HPDE6-E6E7 (cell line): ENCODE measurements around the gene C19orf81.

Source experiments
- DNase-seq: peaks from one replicate; pipeline ENCODE4 v3.0.0; 2011; ENCODE audit warnings: missing footprints; ENCODE audit errors: extremely low spot score

Gene C19orf81

DNA sequence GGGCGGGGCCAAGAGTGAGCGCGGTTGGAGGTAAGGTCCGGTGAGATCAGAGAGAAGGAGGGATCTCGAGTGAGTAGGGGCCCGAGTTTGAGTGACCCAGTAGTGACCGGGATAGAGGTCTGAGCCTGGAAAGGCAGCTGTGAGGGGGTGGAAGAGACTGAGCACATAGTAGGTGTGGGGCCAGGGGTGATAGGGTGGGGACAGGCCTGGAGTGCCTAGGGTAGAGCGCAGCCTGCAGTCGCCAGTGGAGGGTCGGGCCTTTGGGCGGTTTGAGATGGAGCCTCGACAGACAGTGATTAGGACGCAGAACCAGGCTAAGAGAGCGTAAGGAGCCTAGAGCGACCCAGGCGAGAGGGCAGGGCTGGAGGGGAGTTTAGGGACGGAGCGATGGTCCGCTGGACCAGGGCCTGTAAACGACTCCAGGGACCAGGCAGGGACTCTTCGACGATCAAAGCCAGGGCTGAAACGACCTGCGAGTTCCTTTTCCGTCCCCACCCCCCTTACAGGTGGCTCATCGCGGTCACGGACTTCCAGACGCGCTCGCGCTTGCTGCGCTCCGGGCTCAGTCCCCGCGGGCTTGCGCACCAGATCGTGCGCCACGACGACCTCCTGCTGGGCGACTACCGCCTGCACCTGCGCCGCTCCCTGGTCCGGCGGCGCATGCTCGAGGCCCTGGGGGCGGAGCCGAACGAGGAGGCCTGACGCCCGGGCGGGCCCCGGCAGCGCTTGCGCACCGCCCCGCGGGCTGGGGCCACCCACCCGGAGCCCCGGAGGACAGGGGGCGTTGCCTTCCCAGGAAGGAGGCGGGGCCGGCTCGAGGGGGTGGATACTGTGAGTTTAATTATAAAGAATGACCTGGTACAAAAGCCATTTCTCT lies 9.4 kb downstream of the C19orf81 start:
- no peak for DNase-seq

DNA sequence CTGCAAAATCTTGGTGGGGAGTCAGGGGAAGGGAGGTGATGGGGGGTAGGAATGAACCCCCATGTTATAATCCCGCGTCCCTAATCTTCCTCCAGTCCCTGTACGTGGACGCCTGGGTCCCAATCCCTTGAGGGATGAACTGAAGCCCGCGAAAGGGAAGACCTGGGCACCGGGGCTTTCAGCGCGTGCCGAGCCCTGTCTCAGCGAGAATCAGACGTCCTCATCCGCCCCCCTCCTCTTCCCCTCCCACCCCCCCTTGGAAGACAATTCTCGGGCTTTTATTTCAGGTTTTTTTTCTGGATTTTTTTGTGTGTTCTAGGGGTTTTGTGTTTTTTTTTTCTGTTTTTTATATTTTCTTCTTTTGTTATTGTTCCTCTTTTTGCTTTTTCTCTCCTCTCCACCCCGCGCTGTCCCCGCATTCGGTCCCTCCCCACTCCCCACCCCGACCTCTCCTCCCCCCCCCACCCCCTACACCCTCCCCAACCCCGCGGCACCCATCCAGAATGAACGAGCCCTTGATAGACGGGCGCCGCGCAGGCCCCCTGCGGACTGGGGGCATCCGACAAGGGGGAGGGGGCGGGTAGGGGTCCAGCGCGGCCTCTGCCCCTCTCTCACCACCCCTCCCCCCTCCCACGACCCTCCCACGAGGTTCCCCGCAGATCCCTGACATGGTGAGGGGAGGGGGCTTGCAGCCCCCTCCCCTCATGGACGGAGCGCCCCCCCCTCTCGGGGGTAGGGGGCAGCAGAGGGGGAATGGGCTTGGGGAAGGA lies 10.3 kb downstream of the C19orf81 start:
- no peak for DNase-seq

DNA sequence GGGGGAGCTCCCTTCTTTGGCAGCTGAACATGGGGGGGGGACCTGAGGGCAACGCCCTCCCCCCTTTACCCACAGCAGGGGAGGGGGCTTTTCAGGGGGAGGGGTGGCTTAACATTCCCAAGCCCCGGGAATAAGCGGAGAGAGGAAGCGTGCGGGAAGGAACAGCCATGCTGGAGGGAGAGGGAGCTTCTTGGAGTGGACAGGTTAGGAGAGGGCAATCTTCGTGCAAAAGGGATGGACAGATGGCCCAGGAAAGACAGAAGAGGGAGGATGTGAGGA lies 10.8 kb downstream of the C19orf81 start:
- DNase-seq: no peak

DNA sequence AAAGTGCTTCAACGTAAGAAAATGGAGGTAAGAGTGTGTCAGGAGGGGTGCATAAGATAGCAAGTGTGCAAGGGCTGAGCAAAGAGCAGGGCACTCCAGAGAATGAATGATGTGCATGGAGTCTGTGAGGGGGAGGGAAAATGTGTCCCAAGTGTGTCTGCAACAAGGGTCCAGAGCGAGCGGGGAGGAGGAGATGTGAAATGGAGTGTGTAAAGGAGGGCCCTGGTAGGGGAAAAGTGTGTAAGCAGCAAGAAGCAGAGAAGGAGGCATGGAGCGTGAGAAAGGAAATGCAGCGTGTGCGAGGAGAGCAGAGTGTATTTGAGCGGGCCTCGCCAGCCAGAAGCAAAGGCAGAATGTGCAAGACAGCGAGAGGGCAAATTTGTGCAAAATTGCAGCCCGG lies 11.8 kb downstream of the C19orf81 start:
- DNase-seq: no peak

DNA sequence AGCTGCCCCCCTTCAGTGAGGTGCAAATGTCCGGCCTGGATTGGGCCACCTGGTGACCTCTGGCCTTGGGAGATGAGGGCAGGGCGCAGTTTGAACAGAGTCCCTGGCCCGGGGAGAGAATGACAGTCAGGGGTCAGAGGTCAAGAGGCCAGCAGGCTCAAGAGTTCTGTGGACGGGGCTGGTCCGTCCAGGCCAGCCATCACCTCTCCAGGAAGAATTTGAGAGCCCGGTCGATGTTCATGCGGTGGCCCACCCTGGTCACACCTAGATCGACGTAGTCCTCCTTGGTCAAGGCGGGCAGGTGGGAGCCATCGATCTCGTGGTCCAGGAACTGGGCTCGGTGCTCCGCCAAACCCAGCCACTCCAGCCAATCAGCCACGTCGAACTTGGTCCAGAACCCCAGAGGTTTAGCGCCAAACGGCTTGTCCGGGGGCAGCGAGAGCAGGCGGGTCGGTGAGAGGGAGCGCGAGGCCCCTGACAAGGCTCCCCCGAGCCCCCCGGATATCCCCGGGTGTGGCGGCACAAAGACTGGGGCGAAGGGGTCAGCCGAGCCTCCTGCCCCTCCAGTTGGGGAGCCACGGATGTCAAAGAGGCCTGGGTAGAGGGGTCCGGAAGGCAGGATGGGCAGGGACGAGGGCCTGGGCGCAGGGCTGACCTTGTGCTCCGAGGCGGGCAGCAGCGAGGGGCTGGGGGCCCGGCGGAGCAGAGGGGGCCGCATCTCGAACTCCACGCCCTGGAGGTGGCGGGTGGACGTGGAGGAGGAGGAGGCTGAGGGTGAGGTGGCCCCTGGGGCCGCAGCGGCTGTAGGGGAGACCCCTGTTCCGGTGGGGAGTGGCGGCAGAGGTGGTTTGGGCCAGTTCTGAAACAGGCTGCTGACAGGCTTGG lies 12.8 kb downstream of the C19orf81 start:
- DNase-seq: no peak

DNA sequence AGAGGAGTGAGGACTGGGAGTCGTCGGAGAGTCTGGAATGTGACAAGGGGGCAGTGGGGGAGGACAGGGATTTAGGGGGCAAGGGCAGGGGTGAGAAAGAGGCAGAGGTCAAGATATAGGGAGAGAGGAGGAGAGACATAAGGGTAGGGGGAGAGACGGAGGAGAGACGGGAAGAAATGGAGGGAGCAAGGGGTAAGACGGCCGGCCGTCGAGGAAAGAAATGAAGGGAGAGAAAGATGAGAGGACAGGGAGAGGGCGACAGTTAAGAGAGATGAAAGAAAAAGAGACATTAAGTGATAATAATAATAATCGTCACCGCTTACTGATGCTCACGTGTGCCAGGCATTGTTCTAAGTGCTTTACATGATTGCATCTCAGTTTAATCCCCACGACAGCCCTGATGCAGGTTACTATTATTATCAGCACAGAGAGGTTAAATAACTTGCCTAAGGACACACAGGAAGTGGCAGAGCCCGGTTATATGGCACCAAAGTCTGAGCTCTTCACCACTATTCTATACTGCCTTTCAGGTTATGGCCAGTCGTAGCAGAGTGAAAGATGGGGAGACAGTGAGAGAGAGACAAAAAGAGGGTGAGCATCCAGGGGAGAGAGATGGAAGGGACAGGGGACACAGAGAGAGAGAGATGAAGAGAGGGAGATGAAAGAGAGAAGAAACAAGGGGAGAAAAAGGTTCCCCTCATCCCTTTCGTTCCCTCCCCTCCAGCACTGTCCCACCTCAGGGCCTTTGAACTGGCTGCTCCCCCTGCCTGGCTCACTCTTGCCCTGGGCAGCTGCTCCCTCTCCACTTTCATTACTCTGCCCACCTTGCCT lies 13.6 kb downstream of the C19orf81 start:
- no peak for DNase-seq

DNA sequence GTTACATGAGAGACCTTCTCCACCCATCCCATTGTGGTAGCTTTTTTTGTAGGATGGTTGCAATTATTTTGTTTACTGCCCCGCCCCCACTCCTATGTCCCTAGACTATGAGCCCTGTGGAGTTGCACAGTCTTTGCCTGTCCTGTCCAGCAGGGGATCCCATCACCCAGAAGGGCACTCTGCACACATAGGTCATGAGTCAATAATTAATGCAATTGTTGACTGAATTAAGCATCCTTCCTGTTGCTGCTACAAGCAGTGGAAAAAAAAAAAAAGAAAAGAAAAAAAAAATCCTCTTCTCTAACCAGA lies 14.2 kb downstream of the C19orf81 start:
- DNase-seq: no peak

DNA sequence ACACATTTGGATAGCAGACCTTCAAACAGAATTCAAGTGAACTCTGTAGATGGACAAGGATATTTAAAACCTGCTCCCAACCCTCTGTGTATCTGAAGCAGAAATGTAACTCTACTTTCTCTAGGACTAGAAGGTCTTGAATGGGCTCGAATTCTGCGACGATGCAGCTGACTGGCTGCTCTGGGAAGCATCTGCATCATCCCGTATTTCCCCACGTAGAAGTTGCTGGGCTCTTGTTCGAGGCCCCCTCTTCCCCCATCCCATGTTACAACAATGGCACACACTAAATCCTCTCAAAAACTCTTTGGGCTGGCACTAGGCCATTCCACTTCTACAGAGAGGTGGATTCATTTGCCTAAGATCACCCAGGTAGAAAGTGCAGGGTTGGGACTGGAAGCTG lies 15.0 kb downstream of the C19orf81 start:
- no peak for DNase-seq

DNA sequence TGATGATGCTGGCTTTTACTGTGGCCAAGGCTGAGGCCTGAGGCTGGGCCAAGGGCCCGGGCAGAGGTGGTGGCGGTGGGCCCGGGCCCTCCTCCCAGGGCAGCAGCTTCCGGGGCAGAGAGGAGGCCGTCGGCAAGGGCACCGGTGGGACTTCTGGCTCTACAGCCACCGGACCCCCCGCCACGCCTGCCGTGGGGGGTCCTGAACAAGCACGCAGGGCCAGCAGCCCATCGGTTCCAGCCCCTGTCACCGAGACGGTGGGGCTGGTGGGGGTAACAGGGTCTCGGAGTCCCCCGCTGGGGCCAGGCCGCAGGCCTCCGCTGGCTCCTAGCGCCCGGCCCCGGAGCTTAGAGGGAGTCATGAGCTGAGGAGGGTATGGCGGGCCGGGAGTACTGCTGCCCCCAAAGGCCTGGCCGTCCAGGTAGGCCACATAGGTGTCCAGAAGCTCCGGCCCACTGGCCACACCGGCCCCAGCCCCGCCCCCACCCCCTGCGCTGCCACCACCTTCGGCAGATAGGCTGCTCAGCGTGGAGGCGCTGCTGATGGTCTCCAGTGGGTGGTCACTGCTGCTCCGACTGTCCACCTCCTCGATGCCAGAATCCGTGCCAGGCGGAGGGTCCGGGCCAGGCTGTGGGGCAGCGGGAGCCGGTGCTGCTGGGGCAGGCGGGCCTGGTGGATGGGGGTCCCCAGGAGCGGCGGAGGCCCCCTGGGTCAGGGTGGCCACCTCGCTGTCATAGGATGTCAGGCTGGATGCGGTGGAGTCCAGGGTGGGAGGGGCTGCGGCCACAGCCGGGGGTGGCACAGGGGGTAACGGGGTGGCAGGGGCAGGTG lies 17.3 kb downstream of the C19orf81 start:
- no peak for DNase-seq

DNA sequence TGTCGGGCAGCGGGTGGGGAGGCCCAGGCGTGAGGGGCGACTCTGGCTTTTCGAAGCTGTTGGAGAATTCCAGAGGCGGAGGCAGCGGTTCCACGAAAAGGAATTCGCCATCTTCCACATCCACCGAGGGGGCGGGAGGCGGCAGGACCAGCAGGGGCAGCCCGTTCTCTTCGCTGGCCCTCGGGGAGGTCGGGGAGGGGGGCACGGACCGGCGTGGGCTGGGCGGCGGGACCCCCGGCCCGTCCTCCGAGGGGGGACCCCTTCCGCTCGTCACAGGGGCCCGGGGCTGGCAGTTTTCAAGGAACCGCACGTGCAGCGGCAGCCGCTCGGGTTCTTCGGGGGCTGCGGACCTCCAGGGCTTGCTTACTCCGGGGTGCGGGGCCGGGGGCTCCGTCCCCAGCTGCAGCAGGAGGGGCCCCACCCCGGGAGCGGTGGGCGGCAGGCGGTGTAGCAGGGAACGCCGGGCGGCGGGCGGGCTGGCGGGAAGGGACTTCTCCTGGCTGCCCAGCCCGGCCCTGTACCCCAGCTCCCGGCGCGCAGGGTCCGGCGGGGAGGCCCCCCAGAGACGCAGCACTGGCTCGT lies 18.0 kb downstream of the C19orf81 start:
- no peak for DNase-seq

DNA sequence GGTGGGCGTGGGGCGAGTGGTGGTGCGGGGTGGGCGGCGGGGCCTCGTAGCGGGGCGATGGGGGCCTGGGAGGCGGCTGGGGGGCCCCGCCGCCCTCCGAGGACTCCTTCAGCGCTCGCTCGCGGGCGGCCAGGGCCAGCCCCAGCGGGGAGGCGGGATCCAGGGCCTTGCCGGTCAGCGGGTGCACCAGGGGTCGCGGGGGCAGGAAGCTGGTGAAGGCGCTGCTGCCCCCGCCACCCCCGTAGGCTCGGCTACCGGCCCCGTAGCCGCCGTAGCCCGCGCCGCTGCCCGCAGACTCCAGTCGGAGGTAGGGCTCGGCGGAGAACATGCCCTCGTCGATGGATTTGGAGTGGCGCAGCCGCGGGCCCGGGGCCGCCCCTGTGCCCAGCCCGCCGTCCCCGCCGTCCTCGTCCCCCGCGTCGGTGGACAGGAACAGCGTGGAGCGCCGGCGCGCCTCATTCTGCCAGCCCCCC lies 18.6 kb downstream of the C19orf81 start:
- no peak for DNase-seq

DNA sequence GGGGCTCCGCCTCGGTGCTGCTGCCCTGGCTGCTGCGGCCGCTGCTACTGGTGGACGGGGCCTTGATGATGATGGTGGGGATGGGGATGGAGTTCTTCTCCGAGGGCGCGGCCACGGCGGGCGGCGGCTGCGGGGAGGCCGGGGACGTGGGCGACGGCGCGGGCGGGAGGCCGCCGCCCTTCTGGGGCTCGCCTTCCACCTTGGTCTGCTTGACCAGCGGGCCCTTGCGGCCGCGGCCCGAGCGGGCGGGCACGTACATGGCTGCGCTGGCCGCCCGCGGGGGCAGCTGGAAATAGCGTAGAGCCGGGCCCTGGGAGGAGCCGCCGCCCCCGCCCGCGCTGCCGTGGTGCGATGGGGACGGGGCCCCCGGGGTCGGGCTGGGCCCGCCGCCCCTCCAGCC lies 19.2 kb downstream of the C19orf81 start:
- no peak for DNase-seq

DNA sequence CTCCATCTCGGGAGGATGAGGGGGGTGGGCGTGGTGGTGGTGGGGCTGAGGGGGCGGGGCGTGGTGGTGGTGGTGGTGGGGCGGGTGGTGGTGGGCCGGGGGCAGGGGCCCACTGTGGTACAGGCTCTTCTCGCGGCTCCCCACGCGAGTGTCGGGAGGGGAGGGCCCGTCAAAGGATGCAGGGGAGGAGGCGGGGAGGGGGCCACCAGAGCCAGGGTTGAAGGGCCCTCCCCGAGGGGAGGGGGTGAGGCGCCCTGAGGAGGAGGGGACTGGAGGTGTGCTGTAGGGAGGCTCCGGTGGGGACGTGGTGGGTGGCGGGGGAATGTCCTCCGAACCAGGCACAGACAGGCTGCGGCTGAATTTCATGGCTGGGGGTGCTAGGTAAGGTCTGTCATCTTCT lies 19.6 kb downstream of the C19orf81 start:
- no peak for DNase-seq

DNA sequence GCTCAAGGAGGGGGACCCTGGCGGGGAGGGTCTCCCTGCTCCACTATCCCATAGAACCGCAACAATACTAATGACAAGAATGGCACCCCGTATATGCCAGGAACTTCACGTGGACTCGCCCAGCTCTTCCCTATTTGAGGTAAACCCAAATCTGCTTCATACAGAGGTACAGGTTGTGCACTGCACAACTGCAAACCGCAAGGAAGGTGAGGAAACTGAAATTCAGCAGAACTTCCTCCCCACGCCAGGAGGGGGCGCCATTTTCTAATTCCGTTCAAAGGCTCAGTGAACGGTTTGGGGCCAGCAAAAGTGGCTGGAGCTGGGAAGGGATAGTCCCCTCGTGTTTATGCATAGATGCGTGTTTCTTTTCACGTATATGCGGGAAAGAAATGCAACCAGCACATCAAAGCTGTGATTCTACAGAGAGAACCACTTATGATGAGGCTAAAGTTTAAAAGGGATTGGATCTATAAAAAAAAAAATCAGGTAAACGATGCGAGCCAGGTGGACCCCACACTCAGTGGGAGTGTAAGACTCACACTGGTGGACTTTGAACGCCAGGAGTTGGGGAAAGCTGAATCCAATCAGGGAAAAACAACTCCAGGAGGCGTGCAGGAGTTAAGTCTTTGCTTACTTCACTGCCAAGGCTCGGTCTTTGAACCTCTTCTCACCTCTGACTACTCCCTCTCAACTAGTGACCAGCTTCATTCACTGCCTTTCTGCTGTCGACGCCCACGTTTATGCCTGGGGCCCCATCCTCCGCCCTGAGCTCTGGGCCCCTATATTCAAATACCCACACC lies 20.3 kb downstream of the C19orf81 start:
- DNase-seq: no peak

DNA sequence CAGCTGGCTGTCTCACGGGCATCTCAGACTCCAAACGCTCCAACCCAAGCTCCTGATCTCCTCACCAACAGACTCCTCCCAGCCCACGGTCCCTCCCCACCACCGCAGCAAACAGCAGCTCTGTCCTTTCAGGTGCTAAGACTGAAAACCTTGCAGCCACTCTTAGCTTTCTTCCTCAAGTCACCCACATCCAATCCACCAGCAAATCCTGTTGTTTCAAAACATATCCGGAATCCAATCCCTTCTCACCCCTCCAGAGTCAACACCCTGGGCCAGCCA lies 20.8 kb downstream of the C19orf81 start:
- no peak for DNase-seq

DNA sequence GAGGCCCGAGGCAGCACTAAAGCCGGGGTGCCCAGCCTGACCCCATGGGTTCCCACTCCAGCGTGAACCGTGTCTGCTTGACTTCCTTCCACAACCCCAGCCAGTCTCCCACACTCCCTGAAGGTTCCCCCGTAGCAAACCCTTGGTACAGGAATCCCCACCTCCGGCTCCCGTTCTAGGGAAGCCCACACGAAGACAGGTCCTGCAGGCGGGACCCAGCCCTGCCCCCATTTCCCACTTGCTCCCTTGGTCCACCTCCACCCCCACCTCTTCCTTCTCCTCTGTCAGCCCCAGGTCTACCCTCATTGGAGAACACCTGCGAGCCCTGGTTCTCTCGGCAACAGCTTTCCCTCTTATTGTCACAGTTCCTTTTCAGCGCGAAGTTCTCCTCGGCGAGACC lies 23.9 kb downstream of the C19orf81 start:
- DNase-seq: no peak

DNA sequence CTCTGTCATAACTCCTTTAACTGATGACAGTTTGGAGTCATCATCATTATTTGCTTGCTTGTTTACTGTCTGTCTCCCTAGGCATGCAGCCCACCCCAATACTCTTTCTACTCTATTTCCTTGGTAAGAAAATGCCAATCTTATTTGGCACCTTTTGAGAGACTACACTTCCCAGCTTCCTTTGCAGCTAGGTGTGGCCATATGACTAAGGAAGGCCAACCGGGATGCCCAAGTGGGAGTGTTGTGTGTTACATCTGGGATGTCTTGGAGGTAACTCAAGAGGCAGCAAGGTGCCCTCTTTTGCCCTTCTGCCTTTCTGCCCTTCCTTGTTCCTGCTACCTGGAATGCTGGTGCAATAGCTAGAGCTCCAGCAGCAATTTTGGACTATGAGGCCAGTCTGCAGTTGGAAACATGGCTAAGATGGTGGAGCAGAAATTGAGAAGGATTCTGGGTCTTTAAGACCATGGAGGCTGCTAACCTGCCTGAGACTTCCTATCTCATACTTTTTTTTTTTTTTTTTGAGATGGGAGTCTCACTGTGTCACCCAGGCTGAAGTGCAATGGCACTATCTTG lies 27.5 kb downstream of the C19orf81 start:
- no peak for DNase-seq

DNA sequence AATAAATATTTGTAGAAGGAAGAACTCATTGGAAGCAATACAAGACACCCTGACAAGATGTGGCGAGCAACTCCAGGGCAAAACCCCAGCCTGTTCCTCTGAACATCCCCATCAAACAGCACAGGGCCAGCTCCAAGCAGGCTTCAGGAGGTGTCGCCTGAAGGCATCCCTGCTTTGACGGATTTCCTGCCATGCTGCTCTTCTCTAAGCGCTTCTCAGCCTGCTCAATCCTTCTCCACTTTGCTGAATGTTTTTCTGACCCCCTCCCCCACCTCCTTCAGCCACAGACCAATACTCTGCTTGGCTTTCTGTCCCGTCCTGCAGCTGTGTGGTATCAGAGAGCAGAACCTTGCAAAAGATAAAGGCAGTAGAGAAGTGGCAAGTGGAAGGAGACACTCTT lies 28.4 kb downstream of the C19orf81 start:
- DNase-seq: no peak

DNA sequence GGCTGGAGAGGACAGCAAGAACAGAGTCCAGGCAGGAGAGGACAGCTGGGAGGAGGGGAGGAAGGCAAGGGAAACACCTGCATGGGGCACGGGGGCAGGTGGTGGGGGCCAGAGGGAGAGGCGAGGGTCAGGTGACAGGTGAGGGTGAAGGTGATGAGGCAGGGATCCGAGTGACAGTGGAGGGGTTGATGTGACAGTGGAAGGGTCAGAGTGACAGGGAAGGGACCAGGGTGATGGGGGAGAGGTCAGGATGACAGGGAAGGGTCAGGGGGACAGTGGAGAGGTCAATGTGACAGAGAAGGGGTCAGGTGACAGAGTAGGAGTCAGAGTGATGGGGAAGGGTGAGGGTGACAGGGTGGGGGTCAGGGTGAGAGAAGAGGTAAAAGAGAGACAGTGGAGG lies 29.1 kb downstream of the C19orf81 start:
- DNase-seq: no peak
